ES-I3 (cell line): Measurements from ENCODE around the gene CPNE5.

Source experiments
- H3K36me3 ChIP-seq: 2 replicates; pipeline ENCODE4 v1.6.1; 2013; ENCODE audit warnings: mild to moderate bottlenecking, low read length, control low read depth, moderate library complexity; ENCODE audit not compliant: insufficient read depth
- H3K4me1 ChIP-seq: 2 replicates; pipeline ENCODE4 v1.6.1; 2013; ENCODE audit warnings: mild to moderate bottlenecking, control low read depth, low read length; ENCODE audit not compliant: insufficient read depth
- H3K9ac ChIP-seq: 2 replicates; pipeline ENCODE4 v1.6.1; 2013; ENCODE audit warnings: low read depth, mild to moderate bottlenecking, low read length, moderate library complexity
- H3K9me3 ChIP-seq: 2 replicates; pipeline ENCODE4 v1.6.1; 2013; ENCODE audit warnings: mild to moderate bottlenecking, low read length, moderate library complexity; ENCODE audit not compliant: control insufficient read depth, insufficient read depth

The CPNE5 gene

DNA sequence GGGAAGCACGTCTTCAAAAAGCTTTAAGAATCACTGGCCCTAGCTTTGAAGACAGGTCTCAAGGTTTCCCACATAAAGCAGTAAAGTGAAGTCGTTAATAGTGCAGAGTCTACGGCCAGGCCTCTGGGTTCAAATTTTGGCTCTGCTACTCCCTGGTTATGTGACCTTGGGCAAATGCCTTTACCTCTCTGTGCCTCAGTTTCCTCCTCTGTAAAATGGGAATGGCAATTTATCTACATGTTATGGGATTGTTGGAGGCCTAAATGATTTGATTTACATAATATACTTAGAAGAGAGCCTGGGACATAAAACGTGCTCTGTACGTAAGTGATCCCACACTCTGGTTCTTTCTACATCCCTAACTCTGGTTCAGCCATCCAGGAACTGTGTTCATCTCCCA is 32.1 kb downstream of the CPNE5 start:
- no peaks in the 10 kb centered on the region for H3K9me3 ChIP-seq
- H3K4me1 ChIP-seq = peaks cover 14% of the 10 kb centered on the region; the same call in 1 of the 2 replicates
- H3K36me3 ChIP-seq = no peaks in the 10 kb centered on the region
- H3K9ac ChIP-seq = no peak overlapping the region

DNA sequence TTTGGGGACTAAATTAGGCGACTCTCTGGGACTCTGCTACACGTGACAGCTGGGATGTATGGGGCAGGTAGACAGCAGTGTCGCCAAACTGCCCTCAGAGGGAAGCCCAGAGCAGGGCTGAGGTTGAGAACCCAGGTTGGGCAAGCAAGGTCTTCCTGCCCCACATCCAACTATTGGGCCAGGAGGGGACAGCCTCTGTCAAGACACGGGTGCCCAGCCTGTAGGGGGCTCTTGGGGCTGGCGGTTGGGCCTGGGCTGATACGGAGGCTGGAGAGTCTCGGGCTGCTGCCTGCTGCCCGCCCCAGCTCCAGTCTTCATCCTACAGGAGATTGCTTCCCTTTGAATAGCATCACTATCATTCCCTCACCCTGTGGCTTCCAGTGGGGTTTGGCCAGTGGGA is 33.3 kb downstream of the CPNE5 start:
- Histone ChIP-seq H3K4me1 (peaks cover 14% of the 10 kb centered on the region; the same call in 1 of the 2 replicates), H3K9me3 (no peaks in the 10 kb centered on the region), H3K9ac (no peak overlapping the region), H3K36me3 (no peaks in the 10 kb centered on the region)

DNA sequence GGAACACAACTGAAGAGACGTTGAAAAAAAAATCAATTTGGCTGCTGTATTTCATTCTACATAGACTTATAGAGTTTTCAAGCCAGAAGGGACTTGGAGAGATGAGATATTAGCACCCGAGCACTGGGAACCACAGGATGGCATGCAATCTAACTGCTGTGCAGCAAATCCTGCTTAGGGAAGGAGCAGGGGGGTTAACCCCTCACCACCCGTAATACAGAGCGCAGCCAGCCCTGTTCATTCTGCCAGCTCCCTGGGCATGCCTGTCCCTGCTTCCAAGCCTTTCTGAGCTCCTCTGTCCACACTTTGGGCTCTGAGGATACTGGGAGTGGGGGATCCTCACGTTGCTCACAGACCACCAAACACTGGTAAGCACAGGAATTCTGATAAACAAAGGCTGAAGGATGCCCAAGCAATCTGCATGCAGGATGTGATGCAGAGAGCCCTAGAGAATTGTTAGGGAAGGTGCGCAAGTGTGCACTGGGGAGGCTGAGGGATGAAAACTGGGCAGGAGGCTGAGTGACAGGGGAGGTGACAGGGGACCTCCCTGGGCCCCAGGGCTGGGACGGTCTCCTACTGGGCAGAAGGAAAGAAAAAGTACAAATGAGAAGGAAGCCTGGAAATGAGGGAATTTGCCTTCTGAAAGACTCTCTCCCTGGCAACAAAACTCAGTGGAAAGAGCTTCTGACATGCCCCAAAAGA is 34.0 kb downstream of the CPNE5 start:
- Histone ChIP-seq H3K9me3 (no peaks in the 10 kb centered on the region), H3K4me1 (peaks cover 14% of the 10 kb centered on the region; the same call in 1 of the 2 replicates), H3K9ac (no peak overlapping the region)

DNA sequence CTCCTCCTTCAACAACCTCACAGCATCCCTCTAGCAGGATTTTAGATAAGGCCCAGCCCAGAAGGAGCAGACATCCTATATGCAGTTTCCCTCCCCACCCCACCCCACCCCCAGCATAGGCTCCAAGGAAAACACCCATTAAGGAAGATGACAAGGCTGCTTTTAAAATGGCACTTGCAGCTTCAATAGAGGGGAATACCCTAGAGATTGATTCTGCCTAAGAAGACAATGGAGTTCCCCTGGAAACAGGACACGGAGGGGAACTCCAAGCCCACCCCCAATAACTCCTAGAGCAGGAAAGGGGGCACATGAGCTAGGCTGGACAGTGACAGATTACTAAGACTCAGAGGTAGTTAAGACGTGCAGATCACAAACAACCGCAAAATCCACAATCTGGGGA is 34.7 kb downstream of the CPNE5 start:
- Histone ChIP-seq H3K36me3 (no peaks in the 10 kb centered on the region), H3K9ac (no peak overlapping the region), H3K9me3 (no peaks in the 10 kb centered on the region), H3K4me1 (peaks cover 14% of the 10 kb centered on the region; the same call in 1 of the 2 replicates)

More for the DNA sequence above, 34.0 kb downstream of the CPNE5 start:
- no peaks in the 10 kb centered on the region for H3K36me3 ChIP-seq

DNA sequence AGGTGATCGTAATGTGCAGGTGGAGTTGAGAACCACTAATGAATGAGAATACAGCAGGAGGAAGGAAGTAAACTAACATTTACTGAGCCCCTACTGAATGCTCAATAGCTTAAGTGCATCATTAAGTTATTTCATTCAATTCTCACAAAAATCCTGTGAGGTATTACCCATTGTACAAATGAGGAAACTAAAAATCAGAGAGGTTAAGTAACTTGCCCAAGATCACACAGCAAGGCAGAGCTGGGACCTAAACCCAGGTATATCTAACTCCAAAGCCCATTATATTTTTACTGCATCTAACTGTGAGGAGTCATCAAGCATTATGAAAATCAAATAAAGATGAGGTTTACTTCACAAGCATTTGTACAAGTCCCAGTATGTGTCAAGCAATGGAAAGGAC is 35.3 kb downstream of the CPNE5 start:
- no peaks in the 10 kb centered on the region for H3K9me3 ChIP-seq
- no peaks in the 10 kb centered on the region for H3K36me3 ChIP-seq
- peaks cover 14% of the 10 kb centered on the region; the same call in 1 of the 2 replicates for H3K4me1 ChIP-seq
- no peak overlapping the region for H3K9ac ChIP-seq

DNA sequence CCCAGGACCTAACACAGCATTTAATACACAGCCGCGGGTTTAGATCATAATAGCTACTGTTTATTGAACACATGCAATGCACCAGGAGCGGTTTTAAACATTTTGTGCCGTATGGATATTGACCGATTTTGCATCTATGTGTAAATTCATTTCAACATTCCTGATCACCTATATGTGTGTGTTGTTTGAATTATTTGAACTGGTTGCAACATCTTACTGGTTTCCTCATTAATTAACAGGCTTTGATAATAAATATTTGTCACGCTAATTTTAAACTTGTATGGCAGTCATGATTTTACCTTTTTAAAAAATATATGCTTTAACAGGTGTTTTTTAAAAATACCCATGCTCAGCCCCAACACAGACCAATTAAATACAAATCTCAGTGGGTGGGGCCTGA is 35.8 kb downstream of the CPNE5 start:
- Histone ChIP-seq H3K9ac (no peak overlapping the region), H3K4me1 (peaks cover 14% of the 10 kb centered on the region; the same call in 1 of the 2 replicates), H3K9me3 (no peaks in the 10 kb centered on the region), H3K36me3 (no peaks in the 10 kb centered on the region)

DNA sequence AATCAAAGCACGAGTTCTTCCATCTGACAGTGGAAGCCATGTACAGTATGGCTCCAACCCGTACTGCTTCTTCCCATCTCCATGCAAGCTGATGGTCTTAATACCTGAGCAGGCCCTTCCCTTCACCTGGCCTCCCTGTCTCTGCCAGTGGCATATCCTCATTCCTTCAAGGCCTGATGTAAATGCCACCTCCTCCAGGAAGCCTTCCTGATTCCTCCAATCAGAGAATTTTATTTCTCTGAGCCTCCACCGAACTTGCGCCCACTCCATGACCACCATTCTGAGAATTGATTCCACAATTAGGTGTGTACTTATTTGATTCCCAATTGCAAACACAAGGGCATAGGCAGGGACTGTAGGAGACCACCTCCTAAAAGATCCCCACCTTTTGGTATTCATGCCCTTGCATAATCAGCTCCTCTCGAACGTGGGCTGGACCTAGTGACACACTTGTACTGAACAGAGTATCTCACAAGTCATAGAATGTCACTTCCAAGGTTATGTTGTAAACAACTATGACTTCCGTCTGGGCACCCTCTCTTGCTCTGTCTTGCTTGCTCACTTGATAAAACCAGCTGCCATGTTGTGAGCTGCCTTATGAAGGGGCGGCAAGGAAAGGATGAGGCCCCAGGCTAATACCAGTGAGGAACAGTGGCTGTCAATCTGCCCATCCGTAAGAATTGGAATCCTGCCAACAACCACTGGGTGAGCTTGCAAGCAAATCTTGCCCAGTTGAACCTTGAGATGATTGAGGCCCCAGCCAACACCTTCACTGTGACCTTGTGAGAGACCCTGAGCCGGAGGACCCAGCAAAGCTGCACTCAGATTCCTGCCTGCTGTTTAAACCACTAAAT is 38.8 kb downstream of the CPNE5 start:
- Histone ChIP-seq H3K9me3 (no peaks in the 10 kb centered on the region), H3K4me1 (peaks cover 9% of the 10 kb centered on the region; the same call in 1 of the 2 replicates), H3K9ac (no peak overlapping the region), H3K36me3 (no peaks in the 10 kb centered on the region)

DNA sequence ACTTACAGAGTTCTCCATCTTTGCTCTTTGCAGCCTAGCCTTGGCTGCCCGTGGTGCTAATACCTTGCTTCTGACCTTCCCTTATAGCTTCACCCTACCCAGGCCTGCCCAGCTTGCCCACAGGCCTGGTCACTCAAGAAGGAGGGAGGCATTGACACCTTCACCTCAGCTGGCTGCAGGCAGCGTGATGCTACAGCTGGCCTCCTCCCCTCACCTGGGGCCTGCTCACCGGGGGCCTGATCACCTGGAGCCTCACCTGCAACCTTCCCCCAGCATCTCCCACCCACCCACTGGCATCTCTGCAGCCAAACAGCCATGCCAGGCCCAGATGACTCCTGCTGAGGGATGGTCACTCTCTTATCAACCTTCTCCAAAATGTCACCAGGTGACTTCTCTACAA is 40.4 kb downstream of the CPNE5 start:
- Histone ChIP-seq H3K9me3 (no peaks in the 10 kb centered on the region), H3K4me1 (peaks cover 10% of the 10 kb centered on the region; the same call in 1 of the 2 replicates), H3K36me3 (no peaks in the 10 kb centered on the region), H3K9ac (no peak overlapping the region)

DNA sequence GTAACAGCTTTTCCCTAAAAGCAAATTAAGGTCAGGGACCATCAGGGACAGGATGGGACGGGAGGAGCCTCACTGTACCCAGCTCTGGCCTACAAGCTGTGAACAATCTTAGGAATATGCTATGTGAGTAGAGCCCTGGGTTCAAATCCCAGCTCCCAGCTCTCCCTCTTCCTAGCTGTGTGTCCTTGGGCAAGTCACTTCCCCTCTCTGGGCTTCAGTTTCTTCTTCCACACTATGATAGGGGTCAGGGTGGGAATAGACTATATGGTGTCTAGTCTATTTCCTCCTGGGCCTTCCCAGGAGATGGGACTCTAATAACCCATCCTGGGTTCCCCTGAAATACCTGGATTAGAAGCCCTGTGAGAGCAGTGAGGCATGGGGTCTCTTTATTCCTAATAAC is 41.6 kb downstream of the CPNE5 start:
- Histone ChIP-seq H3K9ac (no peak overlapping the region), H3K9me3 (no peaks in the 10 kb centered on the region), H3K4me1 (peaks cover 18% of the 10 kb centered on the region; the same call in 1 of the 2 replicates), H3K36me3 (no peaks in the 10 kb centered on the region)

DNA sequence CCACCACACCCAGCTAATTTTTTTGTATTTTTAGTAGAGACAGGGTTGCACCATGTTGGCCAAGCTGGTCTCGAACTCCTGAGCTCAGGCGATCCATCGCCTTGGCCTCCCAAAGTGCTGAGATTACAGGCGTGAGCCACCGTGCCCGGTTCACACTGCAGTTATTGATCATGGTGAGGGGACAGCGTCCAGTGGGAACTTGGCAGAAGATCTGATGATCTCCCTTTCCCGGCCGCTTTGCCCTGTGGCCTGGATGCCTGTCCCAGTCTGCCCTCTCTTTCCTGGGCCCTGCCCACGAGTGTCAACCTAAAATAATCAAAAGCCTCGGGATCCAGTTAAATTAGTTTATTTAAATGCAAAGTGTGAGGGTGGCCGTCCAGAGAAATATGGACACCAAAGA is 42.2 kb downstream of the CPNE5 start:
- no peak overlapping the region for H3K9ac ChIP-seq

DNA sequence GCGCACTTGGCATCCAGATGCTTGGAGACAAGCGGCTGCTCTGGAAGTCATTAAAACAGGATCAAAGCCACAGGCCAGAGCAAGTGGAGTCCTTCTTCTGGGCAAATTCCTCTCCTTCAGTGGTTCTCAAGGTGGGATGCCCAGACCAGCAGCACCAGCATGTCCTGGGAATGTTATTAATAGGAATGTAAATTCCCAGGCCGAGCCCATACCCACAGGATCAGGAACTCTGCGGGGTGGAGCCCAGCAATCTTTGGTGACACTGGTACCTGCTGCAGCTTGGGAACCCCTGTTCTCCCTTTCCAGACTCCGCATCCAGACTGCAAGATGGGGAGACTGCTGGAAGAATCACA is 44.6 kb downstream of the CPNE5 start:
- Histone ChIP-seq H3K9me3 (no peaks in the 10 kb centered on the region), H3K4me1 (peaks cover 20% of the 10 kb centered on the region), H3K9ac (no peak overlapping the region), H3K36me3 (no peaks in the 10 kb centered on the region)

More for the DNA sequence above, 42.2 kb downstream of the CPNE5 start:
- Histone ChIP-seq H3K4me1 (peaks cover 18% of the 10 kb centered on the region; the same call in 1 of the 2 replicates), H3K9me3 (no peaks in the 10 kb centered on the region), H3K36me3 (no peaks in the 10 kb centered on the region)

DNA sequence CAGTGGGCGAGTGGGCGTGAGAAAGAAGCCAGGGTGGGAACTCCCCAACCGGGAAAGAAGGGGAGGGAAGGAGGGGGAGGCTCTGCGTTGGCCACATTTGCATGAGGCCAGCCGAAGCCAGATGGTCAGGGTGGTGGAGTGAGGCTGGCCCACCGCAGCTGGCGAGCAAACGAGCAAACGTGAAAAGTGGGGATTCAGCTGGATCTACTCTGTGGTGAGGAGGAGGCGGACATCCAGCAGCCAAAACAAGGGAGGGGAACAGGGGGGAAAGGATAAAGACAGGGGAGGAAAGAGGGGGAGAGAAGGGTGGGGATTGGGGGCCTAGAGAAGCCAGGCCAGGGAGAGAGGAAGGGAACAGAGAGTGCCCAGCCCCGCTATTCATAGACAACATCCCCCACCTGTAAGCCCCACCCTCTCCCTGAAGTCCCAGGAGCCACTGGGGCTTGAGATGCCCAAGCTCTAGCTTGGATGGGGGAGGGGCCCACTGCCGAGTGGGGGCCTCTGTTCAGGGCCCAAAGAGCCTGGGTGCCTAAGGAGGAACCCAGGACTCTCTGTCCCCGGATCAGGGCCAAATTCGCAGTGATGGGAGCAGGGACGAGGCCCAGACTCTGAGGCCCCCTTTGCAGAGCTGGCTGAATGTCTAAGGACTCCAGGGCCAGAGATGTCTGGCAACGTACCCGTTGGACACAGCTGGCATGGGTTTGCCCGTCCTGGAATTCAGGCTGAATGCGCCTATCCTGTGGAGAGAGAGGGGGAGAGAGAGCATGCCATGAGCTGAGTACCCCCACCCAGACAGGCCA is 45.1 kb downstream of the CPNE5 start:
- Histone ChIP-seq H3K36me3 (no peaks in the 10 kb centered on the region), H3K9me3 (no peaks in the 10 kb centered on the region), H3K4me1 (peaks cover 26% of the 10 kb centered on the region), H3K9ac (peak overlapping the region; percentile 2; the same call in 1 of the 2 replicates)

DNA sequence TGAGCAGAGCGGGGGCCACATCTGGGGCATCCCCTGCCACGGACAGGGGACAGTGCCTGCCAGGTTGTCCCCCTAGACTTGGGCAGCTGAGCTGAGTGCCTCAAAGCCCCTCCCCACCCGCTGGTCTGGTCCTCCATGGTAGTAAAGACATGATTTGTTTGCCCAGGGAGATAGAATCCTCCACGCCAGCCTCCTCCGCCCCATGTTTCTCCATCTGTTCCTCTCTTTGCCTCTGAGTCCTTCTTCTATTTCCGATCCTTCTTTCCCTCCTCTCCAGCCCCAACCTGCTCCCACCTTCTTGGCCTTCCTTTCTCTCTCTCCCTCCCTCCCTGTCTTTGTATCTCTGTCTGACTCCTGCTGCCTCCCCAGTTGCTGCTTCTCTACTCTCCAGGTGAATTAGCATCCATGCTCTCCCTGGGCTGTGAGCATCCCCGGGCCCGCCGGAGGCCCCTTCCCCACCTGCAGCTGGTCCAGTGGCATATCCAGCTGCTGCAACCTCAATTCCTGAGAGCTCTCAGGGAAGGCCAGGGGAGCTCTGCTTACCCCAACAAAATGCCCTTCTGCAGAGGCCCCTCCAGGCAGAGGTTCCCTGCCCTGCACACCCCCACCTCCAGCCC is 45.8 kb downstream of the CPNE5 start:
- peaks cover 33% of the 10 kb centered on the region for H3K4me1 ChIP-seq
- no peaks in the 10 kb centered on the region for H3K36me3 ChIP-seq
- no peaks in the 10 kb centered on the region for H3K9me3 ChIP-seq
- H3K9ac ChIP-seq = peak overlapping the region; percentile 2; the same call in 1 of the 2 replicates
